A673 (cell line): Measurements from ENCODE around the gene CFAP221.

Experiments used
- EZH2 ChIP-seq: fragments of 200-600 bp; sonication (generic); IDR thresholded peaks from 2 replicates; pipeline ENCODE4 v1.6.1; 2017; ENCODE audit warnings: borderline replicate concordance, low read depth, mild to moderate bottlenecking, mixed read lengths, antibody characterized with exemption, low read length; ENCODE audit not compliant: poor library complexity, severe bottlenecking
- TF ChIP-seq, protein P1 (sequence below): fragments of 300-800, 200-600 bp; sonication (generic); conservative IDR thresholded peaks from 2 replicates; pipeline ENCODE4 v1.5.1; 2017; ENCODE audit warnings: low read depth, mild to moderate bottlenecking, antibody characterized with exemption, low read length, moderate library complexity, mixed read lengths

DNA sequence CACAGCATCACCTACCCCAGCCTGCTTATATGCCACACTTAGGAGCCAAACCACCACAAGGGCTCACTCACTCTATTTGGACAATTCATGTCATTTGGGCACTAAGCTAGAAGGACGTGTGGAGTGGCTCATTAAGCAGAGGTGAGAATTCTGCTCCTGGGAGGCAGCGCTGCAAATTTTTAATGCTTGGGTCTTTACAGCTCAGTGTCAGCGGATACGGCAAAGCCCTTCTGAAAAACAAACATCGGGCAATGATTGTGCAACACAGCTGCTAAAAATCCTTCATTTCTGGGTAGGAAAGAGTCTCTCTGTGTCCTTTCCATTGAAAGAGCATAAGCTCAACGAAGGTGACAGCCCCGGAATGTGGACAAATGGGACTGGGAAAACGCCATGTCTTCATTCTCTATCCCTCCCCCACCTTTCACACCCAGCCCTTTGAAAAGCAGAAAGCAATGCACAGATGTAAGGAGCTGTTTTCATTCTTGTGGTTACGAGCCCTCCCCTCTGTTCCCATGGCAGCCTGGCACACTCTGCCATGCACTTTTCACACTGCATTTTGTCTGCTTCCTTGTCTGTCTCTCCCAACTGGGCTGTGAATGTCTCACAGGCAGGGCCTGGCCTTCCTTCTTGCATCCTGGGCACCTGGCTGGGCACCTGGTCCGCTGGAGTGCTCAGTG, 150.7 kb downstream of the CFAP221 start:
- no peak for TF ChIP-seq EZH2
- TF ChIP-seq, protein P1, sequence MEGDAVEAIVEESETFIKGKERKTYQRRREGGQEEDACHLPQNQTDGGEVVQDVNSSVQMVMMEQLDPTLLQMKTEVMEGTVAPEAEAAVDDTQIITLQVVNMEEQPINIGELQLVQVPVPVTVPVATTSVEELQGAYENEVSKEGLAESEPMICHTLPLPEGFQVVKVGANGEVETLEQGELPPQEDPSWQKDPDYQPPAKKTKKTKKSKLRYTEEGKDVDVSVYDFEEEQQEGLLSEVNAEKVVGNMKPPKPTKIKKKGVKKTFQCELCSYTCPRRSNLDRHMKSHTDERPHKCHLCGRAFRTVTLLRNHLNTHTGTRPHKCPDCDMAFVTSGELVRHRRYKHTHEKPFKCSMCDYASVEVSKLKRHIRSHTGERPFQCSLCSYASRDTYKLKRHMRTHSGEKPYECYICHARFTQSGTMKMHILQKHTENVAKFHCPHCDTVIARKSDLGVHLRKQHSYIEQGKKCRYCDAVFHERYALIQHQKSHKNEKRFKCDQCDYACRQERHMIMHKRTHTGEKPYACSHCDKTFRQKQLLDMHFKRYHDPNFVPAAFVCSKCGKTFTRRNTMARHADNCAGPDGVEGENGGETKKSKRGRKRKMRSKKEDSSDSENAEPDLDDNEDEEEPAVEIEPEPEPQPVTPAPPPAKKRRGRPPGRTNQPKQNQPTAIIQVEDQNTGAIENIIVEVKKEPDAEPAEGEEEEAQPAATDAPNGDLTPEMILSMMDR: no peak
